Testis (tissue), 2 donors: Measurements from ENCODE around the gene RABL3.

Experiments used
- CTCF ChIP-seq, 3 experiments: fragments of 450-650 bp in 2 of 3; fragments of 200-600 bp in 1 of 3; sonication (generic) in 1 of 3; IDR thresholded peaks; one replicate each; pipeline ENCODE4 v1.5.1; 2016 to 2019; ENCODE audit warnings: antibody characterized with exemption in 3 of 3, mild to moderate bottlenecking in 2 of 3, moderate library complexity in 1 of 3
- POLR2A ChIP-seq: fragments of 450-650 bp; IDR thresholded peaks from one replicate; pipeline ENCODE4 v1.6.1; 2017; ENCODE audit warnings: antibody characterized with exemption, mild to moderate bottlenecking, moderate library complexity

GRCh38 chr3:120650311-120650710, 92.0 kb downstream of the RABL3 start:
- TF ChIP-seq CTCF (IDR thresholded peaks at IDR 0.05) = no peak
- TF ChIP-seq POLR2A = no peak
